GM10266 (cell line): ENCODE measurements around the gene DNASE1L2.
A peak's percentile ranks its signal among the peaks of the same experiment; 100 is the strongest.
"Not testable (repeated sequence)": the region's sequence is repeated elsewhere in the genome, so short reads cannot be mapped to it uniquely, and the experiment has no call there.

Experiments
- DNase-seq: peaks from one replicate; pipeline ENCODE4 v3.0.0; 2012; ENCODE audit errors: extremely low spot score
- CTCF ChIP-seq: IDR thresholded peaks from 2 replicates; pipeline ENCODE4 v1.5.1; 2012; ENCODE audit warnings: mild to moderate bottlenecking, low read depth; ENCODE audit not compliant: control insufficient read depth, insufficient read depth; ENCODE audit errors: missing control alignments

The DNASE1L2 gene

GRCh38 chr16:2251296-2252111, 15.3 kb downstream of the DNASE1L2 start, which contains the start of gene ECI1:
ECI1 (minus strand) TSS chr16:2251587; CDS start chr16:2251566, 21 bp downstream.
- TF ChIP-seq CTCF, result peak; percentile 72
- peak; percentile 100 for DNase-seq

DNA sequence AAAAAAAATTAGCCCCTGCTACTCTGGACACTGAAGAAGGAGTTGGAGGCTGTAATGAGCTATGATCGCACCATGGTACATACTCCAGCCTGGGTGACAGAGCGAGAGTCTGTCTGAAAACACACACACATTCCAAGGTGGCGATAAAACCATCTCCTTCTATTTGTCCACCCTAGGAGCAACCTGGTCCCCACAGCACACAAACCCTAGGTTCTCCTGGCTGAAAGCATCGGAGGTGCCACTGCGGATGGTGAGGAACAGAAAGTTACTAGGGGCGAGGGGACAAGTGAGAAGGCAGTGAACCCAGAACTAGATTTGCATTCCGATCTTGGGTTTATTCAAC, 16.5 kb downstream of the DNASE1L2 start:
- no peak for TF ChIP-seq CTCF
- no peak for DNase-seq

- TF ChIP-seq CTCF, result no peak
These were observed 17.0 kb downstream of the DNASE1L2 start for GRCh38 chr16:2253293-2253692.

GRCh38 chr16:2256531-2257140, 20.4 kb downstream of the DNASE1L2 start:
- no peak for DNase-seq
- TF ChIP-seq CTCF, result no peak

More at GRCh38 chr16:2253293-2253692, 17.0 kb downstream of the DNASE1L2 start:
- DNase-seq, result no peak

GRCh38 chr16:2257726-2258125, 21.5 kb downstream of the DNASE1L2 start:
- DNase-seq, result no peak
- no peak for TF ChIP-seq CTCF

- not testable (repeated sequence) for DNase-seq
These were observed 22.3 kb downstream of the DNASE1L2 start for GRCh38 chr16:2258530-2258929.

DNA sequence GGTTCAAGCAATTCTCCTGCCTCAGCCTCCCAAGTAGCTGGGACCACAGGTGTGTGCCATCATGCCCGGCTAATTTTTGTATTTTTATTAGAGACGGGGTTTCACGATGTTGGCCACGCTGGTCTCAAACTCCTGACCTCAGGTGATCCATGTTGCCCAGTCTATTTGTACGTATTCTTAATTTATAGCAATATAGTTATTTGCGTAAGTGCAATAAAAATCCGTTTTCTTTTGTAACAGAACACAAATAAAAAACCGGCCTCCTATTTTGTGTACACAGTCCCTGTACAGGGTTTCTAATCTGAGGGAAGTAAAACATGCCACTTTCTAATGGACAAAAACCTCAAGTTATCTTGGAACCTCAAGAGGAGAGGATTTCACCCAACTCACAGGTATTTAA, 24.0 kb downstream of the DNASE1L2 start:
- DNase-seq, result no peak
- no peak for TF ChIP-seq CTCF

DNA sequence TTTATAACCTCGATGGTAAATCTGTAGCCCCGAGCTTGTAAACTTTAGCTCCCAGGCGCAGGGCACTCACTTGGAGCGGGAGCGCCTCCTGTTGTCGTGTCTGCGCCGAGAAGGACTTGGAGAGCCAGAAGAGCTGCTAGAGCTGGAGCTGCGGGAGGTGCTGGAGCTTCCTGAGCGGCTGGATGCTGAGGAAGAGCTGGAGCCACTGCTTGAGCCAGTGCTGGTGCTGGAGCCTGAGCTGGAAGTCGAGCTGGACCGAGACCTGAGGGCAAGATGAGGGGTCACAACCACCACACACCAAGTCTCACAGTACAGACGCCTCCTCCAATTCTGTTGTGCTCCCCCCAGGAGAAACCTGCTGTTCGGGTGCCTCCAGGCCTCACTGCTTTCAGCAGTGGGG, 26.8 kb downstream of the DNASE1L2 start:
- not testable (repeated sequence) for DNase-seq

DNA sequence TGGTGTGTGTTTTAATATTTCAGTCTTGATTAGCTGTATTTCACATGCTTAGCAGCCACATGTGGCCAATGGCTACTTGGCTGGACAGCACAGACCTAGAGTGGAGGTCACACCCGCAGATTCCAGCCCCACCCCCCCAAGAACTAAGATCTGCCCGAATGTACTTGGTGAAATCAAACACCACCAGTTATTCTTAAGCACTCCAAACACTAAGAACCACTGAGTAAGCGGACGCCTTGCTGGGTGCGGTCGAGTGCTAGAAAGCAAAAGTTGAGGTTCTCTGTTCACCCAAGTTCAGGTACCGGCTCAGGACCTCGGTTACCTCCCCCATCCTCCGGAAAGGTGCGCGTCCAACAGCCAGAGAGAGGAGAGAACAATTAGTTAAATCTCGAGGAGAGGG, 30.6 kb downstream of the DNASE1L2 start:
- not testable (repeated sequence) for DNase-seq

DNA sequence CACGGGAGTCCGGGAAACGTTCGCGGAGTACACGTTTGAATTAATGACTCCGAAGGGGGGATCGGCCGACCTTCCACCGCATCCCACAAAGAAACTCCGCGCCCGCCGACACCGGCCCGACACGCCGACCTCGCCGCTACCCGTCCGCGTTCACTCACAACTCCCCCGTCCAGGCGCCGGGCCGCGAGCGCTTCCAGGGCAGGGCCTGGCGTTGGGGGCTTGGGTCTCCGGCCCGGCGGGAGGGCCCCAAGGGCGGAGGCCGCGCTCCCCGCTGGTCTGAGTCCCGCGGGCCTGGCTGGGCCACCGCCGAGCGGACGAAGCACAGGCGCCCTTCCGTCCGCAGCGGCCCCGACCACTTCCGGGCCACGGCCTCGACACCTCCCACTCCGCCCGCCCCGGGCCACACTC, 31.3 kb downstream of the DNASE1L2 start:
- not testable (repeated sequence) for DNase-seq
